IPS DF 4.7 (cell line): ENCODE measurements around the gene LIMS2.

Source experiments
- DNase-seq: peaks from one replicate; pipeline ENCODE4 v3.0.0-alpha.2; 2013; ENCODE audit warnings: low spot score; ENCODE audit errors: extremely low read depth

The LIMS2 gene

GRCh38 chr2:127674241-127675209, 805 bp downstream of the LIMS2 start:
- DNase-seq: no peak

- no peak for DNase-seq
These were observed 1.9 kb downstream of the LIMS2 start for GRCh38 chr2:127673291-127674069.

- no peak for DNase-seq
These were observed 2.7 kb downstream of the LIMS2 start for GRCh38 chr2:127672341-127673224.

GRCh38 chr2:127671557-127672302, 3.6 kb downstream of the LIMS2 start:
- DNase-seq: no peak

GRCh38 chr2:127670957-127671290, 4.4 kb downstream of the LIMS2 start:
- DNase-seq: no peak

- no peak for DNase-seq
These were observed 5.0 kb downstream of the LIMS2 start for GRCh38 chr2:127670055-127670956.

- no peak for DNase-seq
These were observed 6.3 kb downstream of the LIMS2 start for GRCh38 chr2:127669056-127669455.

- no peak for DNase-seq
These were observed 9.9 kb downstream of the LIMS2 start for GRCh38 chr2:127665267-127665893.

GRCh38 chr2:127664895-127665225, 10.5 kb downstream of the LIMS2 start:
- DNase-seq: no peak

- no peak for DNase-seq
These were observed 11.1 kb downstream of the LIMS2 start for GRCh38 chr2:127664065-127664894.

GRCh38 chr2:127663566-127664064, 11.7 kb downstream of the LIMS2 start:
- no peak for DNase-seq

GRCh38 chr2:127662937-127663565, 12.3 kb downstream of the LIMS2 start:
- DNase-seq: no peak

GRCh38 chr2:127661949-127662510, 13.3 kb downstream of the LIMS2 start:
- no peak for DNase-seq

- no peak for DNase-seq
These were observed 14.2 kb downstream of the LIMS2 start for GRCh38 chr2:127661072-127661649.

GRCh38 chr2:127660291-127660578, 15.1 kb downstream of the LIMS2 start:
- DNase-seq: no peak

- DNase-seq: no peak
These were observed 15.7 kb downstream of the LIMS2 start for GRCh38 chr2:127659408-127660290.
